ENCODE data around the gene SSTR4.

DNA sequence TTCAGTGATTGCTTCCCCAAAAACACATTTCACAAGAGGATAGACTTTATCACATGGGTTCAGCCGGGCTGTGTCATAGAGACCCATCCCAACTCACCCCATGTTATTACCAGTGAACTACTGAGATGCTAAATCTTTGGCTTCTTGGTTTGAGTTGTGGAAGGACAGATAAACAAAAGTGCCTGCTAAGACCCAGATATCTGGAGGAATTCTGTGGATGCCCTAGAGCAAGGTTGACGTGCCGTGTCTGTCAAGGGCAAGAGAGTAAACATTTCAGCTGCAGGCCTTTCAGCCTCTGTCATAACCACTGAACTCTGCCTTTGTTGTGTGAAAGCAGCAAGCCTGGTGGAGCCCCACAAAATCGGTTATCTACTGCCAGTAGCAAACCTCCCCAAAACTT, 25.5 kb downstream of the SSTR4 start:
- TF ChIP-seq, protein P1, sequence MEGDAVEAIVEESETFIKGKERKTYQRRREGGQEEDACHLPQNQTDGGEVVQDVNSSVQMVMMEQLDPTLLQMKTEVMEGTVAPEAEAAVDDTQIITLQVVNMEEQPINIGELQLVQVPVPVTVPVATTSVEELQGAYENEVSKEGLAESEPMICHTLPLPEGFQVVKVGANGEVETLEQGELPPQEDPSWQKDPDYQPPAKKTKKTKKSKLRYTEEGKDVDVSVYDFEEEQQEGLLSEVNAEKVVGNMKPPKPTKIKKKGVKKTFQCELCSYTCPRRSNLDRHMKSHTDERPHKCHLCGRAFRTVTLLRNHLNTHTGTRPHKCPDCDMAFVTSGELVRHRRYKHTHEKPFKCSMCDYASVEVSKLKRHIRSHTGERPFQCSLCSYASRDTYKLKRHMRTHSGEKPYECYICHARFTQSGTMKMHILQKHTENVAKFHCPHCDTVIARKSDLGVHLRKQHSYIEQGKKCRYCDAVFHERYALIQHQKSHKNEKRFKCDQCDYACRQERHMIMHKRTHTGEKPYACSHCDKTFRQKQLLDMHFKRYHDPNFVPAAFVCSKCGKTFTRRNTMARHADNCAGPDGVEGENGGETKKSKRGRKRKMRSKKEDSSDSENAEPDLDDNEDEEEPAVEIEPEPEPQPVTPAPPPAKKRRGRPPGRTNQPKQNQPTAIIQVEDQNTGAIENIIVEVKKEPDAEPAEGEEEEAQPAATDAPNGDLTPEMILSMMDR (conservative IDR thresholded peaks at IDR 0.05 in 1 of 2, IDR thresholded peaks at IDR 0.05 in 1 of 2; ENCODE audit: extremely low read depth in 1 of 2, insufficient read depth in 1 of 2, low read depth in 1 of 2, low read length in 2 of 2): no peak
- no peak for TF ChIP-seq EZH2 (IDR thresholded peaks at IDR 0.05; ENCODE audit: borderline replicate concordance, low read length)

Data from mammary epithelial cell (primary cell).